A549 (cell line): Measurements from ENCODE around the gene LDLRAD3. TPM values are rescaled to one million over a fixed set of nuclear protein-coding genes. Genes with fewer than 3 reads are reported as not detected.

Source experiments
- ATAC-seq, 2 experiments: fragments of 200-7000 bp in 1 of 2; fragments of >200 bp in 1 of 2; cut with Nextera tagmentation in 1 of 2; cut with Tn5 transposase in 1 of 2; 3 replicates each; pipeline versions ENCODE4 v1.8.0 to v1.9.1; 2018 to 2020; ENCODE audit warnings: mild to moderate bottlenecking in 1 of 2, moderate library complexity in 1 of 2
- CTCF ChIA-PET: fragments of 300-600 bp; sonication (Branson Sonifier 250); formaldehyde crosslinking; extraction: SDS; loops from one replicate; lab custom pipeline; 2021; ENCODE audit warnings: antibody characterized with exemption, inconsistent platforms; lab: Yijun Ruan, JAX
- POLR2A ChIA-PET: fragments of 350-600 bp; formaldehyde crosslinking; extraction: SDS; loops from one replicate; lab custom pipeline; 2021; ENCODE audit warnings: antibody characterized with exemption, inconsistent platforms; lab: Yijun Ruan, JAX
- DNase-seq, 2 experiments: peaks; one replicate each; pipeline versions ENCODE4 v3.0.0 to v3.0.0-alpha.2; 2011 to 2016; ENCODE audit warnings: low read depth in 1 of 2, low spot score in 1 of 2
- FAIRE-seq: peaks from 2 replicates; lab custom pipeline; 2011; peaks lifted over from hg19 to GRCh38; lab: Jason Lieb, UNC
- H3K27ac ChIP-seq, 2 experiments: fragments of >200 bp; sonication (Bioruptor Twin); formaldehyde crosslinking; 3 replicates each; pipeline ENCODE4 v1.5.1; 2016 to 2017
- H3K4me1 ChIP-seq: fragments of >200 bp; sonication (Bioruptor Twin); formaldehyde crosslinking; 3 replicates; pipeline ENCODE4 v1.6.1; 2016
- H3K4me2 ChIP-seq: fragments of >200 bp; sonication (Bioruptor Twin); formaldehyde crosslinking; 3 replicates; pipeline ENCODE4 v1.6.1; 2016
- H3K4me3 ChIP-seq: fragments of >200 bp; sonication (Bioruptor Twin); formaldehyde crosslinking; 3 replicates; pipeline ENCODE4 v1.5.1; 2016
- H3K9me3 ChIP-seq: fragments of >200 bp; sonication (Bioruptor Twin); formaldehyde crosslinking; 3 replicates; pipeline ENCODE4 v1.6.1; 2016
- CBX2 ChIP-seq: fragments of 200-600 bp; sonication (generic); IDR thresholded peaks from 2 replicates; pipeline ENCODE4 v1.6.1; 2016; ENCODE audit warnings: low read depth, mild to moderate bottlenecking, borderline replicate concordance
- CHD2 ChIP-seq: fragments of 150-350 bp; IDR thresholded peaks from 2 replicates; pipeline ENCODE4 v1.6.1; 2014; ENCODE audit warnings: low read length; ENCODE audit not compliant: partially characterized antibody
- CHD4 ChIP-seq: fragments of 200-600 bp; sonication (generic); IDR thresholded peaks from 2 replicates; pipeline ENCODE4 v1.6.1; 2016; ENCODE audit warnings: antibody characterized with exemption, mild to moderate bottlenecking, borderline replicate concordance
- ELK1 ChIP-seq: fragments of 150-350 bp; IDR thresholded peaks from 2 replicates; pipeline ENCODE4 v1.6.1; 2014; ENCODE audit warnings: low read depth, mild to moderate bottlenecking, low read length
- ESRRA ChIP-seq: fragments of 150-350 bp; IDR thresholded peaks from 2 replicates; pipeline ENCODE4 v1.6.1; 2014; ENCODE audit warnings: mild to moderate bottlenecking, low read length, borderline replicate concordance
- FOSB ChIP-seq: fragments of 250-450 bp; sonication (Bioruptor Pico); IDR thresholded peaks from 2 replicates; pipeline ENCODE4 v1.5.0; 2020; ENCODE audit warnings: mild to moderate bottlenecking, moderate library complexity
- FOXS1 ChIP-seq: fragments of 250-450 bp; sonication (Bioruptor Pico); IDR thresholded peaks from 2 replicates; pipeline ENCODE4 v1.5.0; 2020; ENCODE audit warnings: mild to moderate bottlenecking, moderate library complexity
- HDAC2 ChIP-seq: fragments of 200-600 bp; sonication (generic); IDR thresholded peaks from 2 replicates; pipeline ENCODE4 v1.6.1; 2016
- HES2 ChIP-seq: fragments of >200 bp; sonication (Bioruptor Twin); formaldehyde crosslinking; IDR thresholded peaks from 2 replicates; pipeline ENCODE4 v1.6.1; 2016
- KDM1A ChIP-seq: fragments of 200-600 bp; sonication (generic); IDR thresholded peaks from 2 replicates; pipeline ENCODE4 v1.6.1; 2016; ENCODE audit warnings: low read depth, mild to moderate bottlenecking
- MAX ChIP-seq: IDR thresholded peaks from 2 replicates; pipeline ENCODE4 v1.6.1; 2012
- MYC ChIP-seq: IDR thresholded peaks from 2 replicates; pipeline ENCODE4 v1.6.1; 2012; ENCODE audit warnings: mild to moderate bottlenecking, inconsistent platforms, low read length, improper control_type of control experiment, borderline replicate concordance
- NFE2L2 ChIP-seq: fragments of 150-350 bp; conservative IDR thresholded peaks from 2 replicates; pipeline ENCODE4 v1.6.1; 2014; ENCODE audit warnings: low read length
- NR3C1 ChIP-seq: fragments of >200 bp; sonication (Bioruptor Twin); formaldehyde crosslinking; IDR thresholded peaks from 3 replicates; pipeline ENCODE4 v1.6.1; 2017
- PHF8 ChIP-seq: fragments of 200-600 bp; sonication (generic); IDR thresholded peaks from 2 replicates; pipeline ENCODE4 v1.6.1; 2016; ENCODE audit warnings: low read depth, mild to moderate bottlenecking, antibody characterized with exemption, moderate library complexity, borderline replicate concordance
- POLR2A ChIP-seq: IDR thresholded peaks from 2 replicates; pipeline ENCODE4 v1.6.1; 2012; ENCODE audit warnings: mild to moderate bottlenecking, low read length
- POLR2AphosphoS2 ChIP-seq: conservative IDR thresholded peaks from 2 replicates; pipeline ENCODE4 v1.6.1; 2012; ENCODE audit warnings: low read length, improper control_type of control experiment, inconsistent platforms
- RAD21 ChIP-seq, 2 experiments: fragments of >200 bp in 1 of 2; sonication (Bioruptor Twin) in 1 of 2; formaldehyde crosslinking in 1 of 2; IDR thresholded peaks in 1 of 2; conservative IDR thresholded peaks in 1 of 2; 2 replicates in 1 of 2; 3 replicates in 1 of 2; pipeline ENCODE4 v1.6.1; 2012 to 2018; ENCODE audit warnings: inconsistent platforms in 1 of 2
- REST ChIP-seq: fragments of 200-600 bp; sonication (generic); IDR thresholded peaks from 2 replicates; pipeline ENCODE4 v1.6.1; 2016; ENCODE audit warnings: antibody characterized with exemption, mild to moderate bottlenecking, moderate library complexity
- RFX5 ChIP-seq: fragments of 450-650 bp; IDR thresholded peaks from 2 replicates; pipeline ENCODE4 v1.7.1; 2014; ENCODE audit warnings: antibody characterized with exemption, mild to moderate bottlenecking, moderate library complexity
- ZC3H11A ChIP-seq: fragments of 450-650 bp; IDR thresholded peaks from 2 replicates; pipeline ENCODE4 v1.6.1; 2014; ENCODE audit warnings: antibody characterized with exemption, mild to moderate bottlenecking
- WGBS: methylation state at CpG from one replicate; pipeline ENCODE4 v1.1.6; 2017; ENCODE audit errors: missing lambda C conversion rate; 5-methylcytosine and 5-hydroxymethylcytosine counted together
- polyA plus RNA-seq, 4 experiments: library from polyadenylated mRNA; depleted of rRNA in 3 of 4; stranded (reverse); fragments of >200 nt; fragmentation: RNase III in 1 of 4; extraction: RNeasy Plus Mini Kit Qiagen cat#74134 plus additional on column Dnase treatment in 1 of 4; gene quantifications; 2 replicates in 3 of 4; 3 replicates in 1 of 4; pipeline ENCODE4 v1.2.3, GENCODE V29; 2011 to 2017
- TF ChIP-seq, protein P1 (sequence below): fragments of 250-450 bp; sonication (Bioruptor Pico); IDR thresholded peaks from 2 replicates; pipeline ENCODE4 v1.5.0; 2020; ENCODE audit warnings: low read depth, mild to moderate bottlenecking, moderate library complexity

Gene LDLRAD3
- polyA plus RNA-seq, 2 of the 4 experiments (the other 2 are of a cell fraction), result 10.5 to 13.2 TPM

- no peak for TF ChIP-seq NFE2L2
- no peak for TF ChIP-seq NR3C1
Measured at GRCh38 chr11:35955636-35956035, 11.8 kb downstream of the LDLRAD3 start (continued).

- Histone ChIP-seq H3K27ac (no peak overlapping the region), H3K9me3 (no peaks in the 10 kb centered on the region), H3K4me2 (no peak overlapping the region), H3K4me1 (no peaks in the 10 kb centered on the region), H3K4me3 (no peak overlapping the region)
- DNase-seq, result no peak
- POLR2A ChIA-PET, result no interaction called here
- TF ChIP-seq, protein P1, sequence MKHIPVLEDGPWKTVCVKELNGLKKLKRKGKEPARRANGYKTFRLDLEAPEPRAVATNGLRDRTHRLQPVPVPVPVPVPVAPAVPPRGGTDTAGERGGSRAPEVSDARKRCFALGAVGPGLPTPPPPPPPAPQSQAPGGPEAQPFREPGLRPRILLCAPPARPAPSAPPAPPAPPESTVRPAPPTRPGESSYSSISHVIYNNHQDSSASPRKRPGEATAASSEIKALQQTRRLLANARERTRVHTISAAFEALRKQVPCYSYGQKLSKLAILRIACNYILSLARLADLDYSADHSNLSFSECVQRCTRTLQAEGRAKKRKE (CRISPR knock-in tag), result no peak
- TF ChIP-seq CHD4, result no peak
- TF ChIP-seq PHF8, result no peak
- no peak for TF ChIP-seq MYC
- TF ChIP-seq POLR2AphosphoS2, result no peak
- no peak for FAIRE-seq
- ATAC-seq, result no peak
- CTCF ChIA-PET, result no interaction called here
- 84% methylated on average over 8 of the region's 8 CpGs for WGBS
Measured at GRCh38 chr11:35962369-35963138, 18.7 kb downstream of the LDLRAD3 start.

DNA sequence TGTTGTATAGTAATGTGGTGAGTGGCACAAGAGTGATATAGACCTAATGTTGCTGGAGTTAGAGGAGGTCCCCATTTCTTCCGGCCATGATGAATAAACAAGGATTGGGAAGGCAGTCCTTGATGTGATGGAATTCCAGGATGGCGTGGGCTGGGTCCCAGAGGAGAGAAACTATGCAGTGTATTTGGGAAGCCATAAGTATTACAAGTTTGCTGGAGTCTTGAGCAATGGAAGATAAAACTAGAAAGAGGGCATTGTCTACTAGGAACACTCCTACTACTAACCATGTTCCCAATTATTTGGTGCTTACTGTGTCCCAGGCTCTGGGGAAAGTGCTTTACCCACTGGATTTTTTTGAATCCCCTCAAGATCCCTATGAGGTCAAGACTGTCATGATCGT is 20.0 kb downstream of the LDLRAD3 start:
- no peak overlapping the region for H3K4me2 ChIP-seq
- no peak overlapping the region for H3K4me3 ChIP-seq
- ATAC-seq (no peak), FAIRE-seq (no peak), DNase-seq (no peak)
- WGBS, result 88% methylated on average over 3 of the region's 3 CpGs
- H3K9me3 ChIP-seq, result no peaks in the 10 kb centered on the region
- TF ChIP-seq ZC3H11A, result no peak
- TF ChIP-seq ELK1, result no peak
- no peak for TF ChIP-seq FOXS1
- no peak for TF ChIP-seq HES2
- TF ChIP-seq REST, result no peak
- no peak for TF ChIP-seq RFX5
- TF ChIP-seq CBX2, result no peak
- TF ChIP-seq MAX, result no peak
- TF ChIP-seq FOSB (CRISPR knock-in tag), result no peak
- no peak for TF ChIP-seq KDM1A
- TF ChIP-seq ESRRA, result no peak
- TF ChIP-seq POLR2A, result no peak
- no peak for TF ChIP-seq PHF8
- TF ChIP-seq HDAC2, result no peak
- TF ChIP-seq CHD2, result no peak
- TF ChIP-seq RAD21 (conservative IDR thresholded peaks at IDR 0.05 in 1 of 2, IDR thresholded peaks at IDR 0.05 in 1 of 2), result no peak
- TF ChIP-seq NR3C1, result no peak
- TF ChIP-seq MYC, result no peak
- no peak overlapping the region for H3K27ac ChIP-seq
- POLR2A ChIA-PET, result no interaction called here
- H3K4me1 ChIP-seq, result no peaks in the 10 kb centered on the region
- CTCF ChIA-PET, result no interaction called here
